GM12801 (cell line): Measurements from ENCODE around the gene SRGAP2C.
"Not testable (repeated sequence)": the region's sequence is repeated elsewhere in the genome, so short reads cannot be mapped to it uniquely, and the experiment has no call there.

Experiments used
- CTCF ChIP-seq: IDR thresholded peaks from one replicate; pipeline ENCODE4 v1.5.1; 2011; ENCODE audit warnings: control low read depth; ENCODE audit not compliant: insufficient read length; ENCODE audit errors: extremely low read depth

The SRGAP2C gene

GRCh38 chr1:121184290-121185127 lies at the start of gene SRGAP2C, which contains the start of gene FAM72B:
Gene SRGAP2C (plus strand): TSS chr1:121184975. CDS start chr1:121187447, 2,472 bp downstream.
Gene FAM72B (minus strand): TSS chr1:121184340. CDS start chr1:121183489, 851 bp downstream.
- TF ChIP-seq CTCF, result not testable (repeated sequence)

- no peak for TF ChIP-seq CTCF
Observed at GRCh38 chr1:121408354-121408753, 223.6 kb downstream of the SRGAP2C start.

- TF ChIP-seq CTCF, result no peak
Observed at GRCh38 chr1:121413821-121414220, 229.0 kb downstream of the SRGAP2C start.

- no peak for TF ChIP-seq CTCF
Observed at GRCh38 chr1:121414905-121415304, 230.1 kb downstream of the SRGAP2C start.

- TF ChIP-seq CTCF, result no peak
Observed at GRCh38 chr1:121417325-121417923, 232.6 kb downstream of the SRGAP2C start.

GRCh38 chr1:121418369-121419049 lies 233.7 kb downstream of the SRGAP2C start:
- no peak for TF ChIP-seq CTCF

- TF ChIP-seq CTCF, result no peak
Observed at GRCh38 chr1:121440993-121441392, 256.2 kb downstream of the SRGAP2C start.
